Effector memory CD4-positive, alpha-beta T cell (primary cell): ENCODE measurements around the gene UBAP2L.
"Not testable (repeated sequence)": the region's sequence is repeated elsewhere in the genome, so short reads cannot be mapped to it uniquely, and the experiment has no call there.

ENCODE experiments used
- DNase-seq, 3 donors: peaks; one replicate each; pipeline ENCODE4 v3.0.0-alpha.2; 2020
- H3K27ac ChIP-seq: 2 replicates; pipeline ENCODE4 v1.7.0; 2013; ENCODE audit warnings: mild to moderate bottlenecking, low read length, moderate library complexity; ENCODE audit not compliant: insufficient read depth, poor library complexity, severe bottlenecking
- H3K27me3 ChIP-seq: replicated peaks from 2 replicates; pipeline ENCODE4 v1.7.0; 2013; ENCODE audit warnings: mild to moderate bottlenecking, low read length; ENCODE audit not compliant: insufficient read depth, control insufficient read depth, poor library complexity, severe bottlenecking
- H3K36me3 ChIP-seq: 2 replicates; pipeline ENCODE4 v1.7.0; 2013; ENCODE audit warnings: mild to moderate bottlenecking, low read length, moderate library complexity; ENCODE audit not compliant: control insufficient read depth, insufficient read depth
- H3K4me1 ChIP-seq: 2 replicates; pipeline ENCODE4 v1.7.0; 2013; ENCODE audit warnings: low read length, mild to moderate bottlenecking; ENCODE audit not compliant: control insufficient read depth, insufficient read depth, poor library complexity, severe bottlenecking
- H3K4me3 ChIP-seq: 2 replicates; pipeline ENCODE4 v1.7.0; 2013; ENCODE audit warnings: low read length, low read depth, mild to moderate bottlenecking; ENCODE audit not compliant: insufficient read depth, poor library complexity, severe bottlenecking
- H3K9me3 ChIP-seq: 2 replicates; pipeline ENCODE4 v1.7.0; 2013; ENCODE audit warnings: mild to moderate bottlenecking, low read length, moderate library complexity; ENCODE audit not compliant: control insufficient read depth

Gene UBAP2L

DNA sequence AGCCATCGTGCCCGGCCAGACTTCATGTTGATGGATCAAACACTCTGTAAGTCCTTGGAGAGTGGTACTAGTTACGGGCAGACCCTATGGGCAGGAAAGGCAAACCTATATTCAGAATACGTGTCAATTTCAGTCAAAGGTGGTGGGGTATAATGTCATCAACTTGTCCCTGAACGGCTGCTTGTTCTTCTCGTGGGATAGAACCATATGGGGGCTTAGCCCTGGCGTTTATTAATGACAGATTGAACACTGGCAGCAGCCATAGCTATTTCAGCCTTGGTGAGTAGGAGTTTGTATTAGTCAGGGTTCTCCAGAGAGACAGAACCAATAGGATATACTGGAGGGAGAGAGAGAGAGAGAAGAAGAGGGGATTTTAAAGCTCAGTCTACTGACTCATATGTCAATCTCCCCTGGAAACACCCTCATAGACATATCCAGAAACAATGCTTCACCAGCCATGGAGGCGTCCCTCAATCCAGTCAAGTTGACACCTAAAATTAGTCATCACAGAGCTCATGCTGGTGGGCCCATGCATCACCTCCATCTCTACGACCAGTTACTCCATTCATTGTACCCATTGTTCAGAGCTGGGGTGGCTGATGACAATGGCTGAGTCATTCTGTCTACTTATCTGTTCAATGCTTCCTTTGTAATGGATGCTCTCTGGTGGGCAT is 84.0 kb downstream of the UBAP2L start:
- no peak for DNase-seq
- H3K36me3 ChIP-seq: no peaks in the 10 kb centered on the region
- no peak overlapping the region for H3K27ac ChIP-seq
- H3K27me3 ChIP-seq: no peaks in the 10 kb centered on the region
- H3K4me3 ChIP-seq: no peak overlapping the region
- no peaks in the 10 kb centered on the region for H3K9me3 ChIP-seq
- no peaks in the 10 kb centered on the region for H3K4me1 ChIP-seq

DNA sequence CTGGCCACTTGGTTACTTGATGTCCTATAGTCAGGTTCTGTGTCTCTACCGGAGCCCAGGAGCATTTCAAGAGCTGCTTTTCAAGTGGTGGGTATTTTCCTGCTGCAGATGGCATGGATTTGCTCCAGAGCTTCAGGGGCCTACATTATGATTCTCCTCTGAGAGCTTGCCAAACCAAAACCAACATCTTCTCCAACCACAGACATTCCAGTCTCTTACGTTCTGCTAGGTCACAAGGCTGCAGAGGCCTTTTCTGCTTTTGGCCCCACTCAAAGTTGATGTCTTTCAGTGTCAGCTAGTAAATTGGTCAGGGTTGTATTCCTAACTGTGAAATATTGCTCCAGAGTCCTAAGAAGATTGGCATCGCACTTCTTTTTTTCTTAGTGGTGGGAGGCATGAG is 85.4 kb downstream of the UBAP2L start:
- no peaks in the 10 kb centered on the region for H3K36me3 ChIP-seq
- H3K4me1 ChIP-seq: no peaks in the 10 kb centered on the region
- H3K9me3 ChIP-seq: no peaks in the 10 kb centered on the region
- DNase-seq: no peak
- no peaks in the 10 kb centered on the region for H3K27me3 ChIP-seq
- no peak overlapping the region for H3K4me3 ChIP-seq
- H3K27ac ChIP-seq: no peak overlapping the region

DNA sequence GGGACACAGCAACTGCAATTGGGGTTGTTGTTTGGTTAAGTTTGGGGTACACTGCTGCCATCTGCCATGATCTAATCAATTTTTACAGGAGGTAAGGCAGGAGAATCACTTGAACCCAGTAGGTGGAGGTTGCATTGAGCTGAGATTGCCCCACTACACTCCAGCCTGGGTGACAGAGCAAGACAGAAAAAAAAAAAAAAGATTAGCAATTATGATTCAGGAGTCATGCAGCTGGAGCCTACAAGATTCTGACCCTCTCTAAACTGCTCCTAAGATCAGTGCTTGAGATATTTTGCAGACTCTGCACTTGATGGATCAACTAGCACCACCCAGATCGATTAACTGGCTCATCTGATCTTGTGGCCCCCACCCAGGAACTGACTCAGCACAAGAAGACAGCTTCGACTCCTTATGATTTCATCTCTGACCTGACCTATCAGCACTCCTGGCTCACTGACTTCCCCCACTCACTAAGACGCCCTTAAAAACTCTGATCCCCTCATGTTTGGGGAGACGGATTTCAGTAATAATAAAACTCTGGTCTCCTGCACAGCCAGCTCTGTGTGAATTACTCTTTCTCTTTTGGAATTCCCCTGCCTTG is 87.0 kb downstream of the UBAP2L start:
- DNase-seq, H3K4me3 ChIP-seq: not testable (repeated sequence)

DNA sequence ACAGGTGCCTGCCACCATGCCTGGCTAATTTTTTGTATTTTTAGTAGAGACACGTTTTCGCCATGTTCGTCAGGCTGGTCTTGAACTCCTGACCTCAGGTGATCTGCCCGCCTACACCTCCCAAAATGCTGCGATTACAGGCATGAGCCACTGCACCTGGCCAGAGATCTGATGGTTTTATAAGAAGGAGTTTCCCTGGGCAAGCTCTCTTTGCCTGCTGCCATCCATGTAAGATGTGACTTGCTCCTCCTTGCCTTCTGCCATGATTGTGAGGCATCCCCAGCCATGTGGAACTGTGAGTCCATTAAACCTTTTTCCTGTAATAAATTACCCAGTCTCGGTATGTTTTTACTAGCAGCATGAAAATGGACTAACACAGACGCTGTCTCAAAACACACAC is 88.4 kb downstream of the UBAP2L start:
- H3K27me3 ChIP-seq, H3K36me3 ChIP-seq, DNase-seq, H3K9me3 ChIP-seq, H3K4me1 ChIP-seq, H3K4me3 ChIP-seq, H3K27ac ChIP-seq: not testable (repeated sequence)

More for the DNA sequence above, 87.0 kb downstream of the UBAP2L start:
- not testable (repeated sequence) for H3K27me3 ChIP-seq, H3K36me3 ChIP-seq, H3K9me3 ChIP-seq, H3K27ac ChIP-seq, H3K4me1 ChIP-seq

DNA sequence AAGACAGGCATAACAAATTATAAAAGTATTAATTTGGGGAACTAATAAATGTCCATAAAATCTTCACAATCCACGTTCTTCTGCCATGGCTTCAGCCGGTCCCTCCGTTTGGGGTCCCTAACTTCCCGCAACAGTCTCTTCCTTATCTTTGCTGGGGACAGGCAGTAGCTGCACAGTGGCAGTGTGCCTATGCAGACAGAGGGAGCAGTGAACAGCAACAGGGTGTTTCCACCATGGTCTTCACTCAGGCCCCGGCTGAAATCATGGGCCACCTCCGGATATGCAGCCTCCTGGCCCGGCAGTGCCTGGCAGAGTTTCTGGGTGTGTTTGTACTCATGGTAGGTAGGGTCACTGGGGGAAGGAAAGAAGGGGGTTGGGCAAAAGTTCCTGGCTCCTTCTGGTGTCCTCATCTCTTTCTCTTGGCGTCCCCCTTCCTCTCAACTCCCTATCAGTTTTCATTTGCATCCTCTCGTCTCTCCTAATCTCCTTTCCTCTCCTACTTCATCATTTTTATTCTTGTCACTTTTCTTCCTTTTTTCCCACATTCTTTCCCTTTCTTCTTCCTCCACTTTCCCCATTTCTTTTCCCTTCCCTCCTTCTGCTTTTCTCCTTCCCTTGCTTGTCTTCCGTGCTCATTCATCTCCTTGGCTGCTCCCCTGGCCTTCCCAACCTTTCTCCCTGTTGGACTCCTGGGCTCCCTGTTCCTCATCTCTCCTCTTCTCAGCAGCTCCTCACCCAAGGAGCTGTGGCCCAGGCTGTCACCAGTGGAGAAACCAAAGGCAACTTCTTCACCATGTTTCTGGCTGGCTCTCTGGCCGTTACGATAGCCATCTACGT is 91.7 kb downstream of the UBAP2L start:
- not testable (repeated sequence) for DNase-seq, H3K9me3 ChIP-seq, H3K4me3 ChIP-seq

DNA sequence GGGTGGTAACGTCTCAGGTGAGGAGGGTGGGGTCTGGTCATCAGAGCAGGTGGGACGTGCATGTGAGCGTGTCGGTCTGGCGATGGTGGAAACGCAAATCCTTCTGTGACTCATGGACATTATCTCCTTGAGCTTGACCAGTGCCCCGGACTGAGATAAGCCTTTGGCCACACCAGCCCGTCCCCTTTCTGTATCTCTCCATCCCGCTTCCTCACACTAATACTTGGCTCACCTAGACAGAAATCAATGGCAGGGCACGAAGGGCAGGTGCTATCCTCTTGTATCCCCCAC is 92.3 kb downstream of the UBAP2L start:
- no peak overlapping the region for H3K27ac ChIP-seq
- H3K4me1 ChIP-seq: no peaks in the 10 kb centered on the region
- H3K9me3 ChIP-seq: no peaks in the 10 kb centered on the region
- H3K36me3 ChIP-seq: no peaks in the 10 kb centered on the region
- no peaks in the 10 kb centered on the region for H3K27me3 ChIP-seq
- no peak for DNase-seq
- no peak overlapping the region for H3K4me3 ChIP-seq

More for the DNA sequence above, 91.7 kb downstream of the UBAP2L start:
- not testable (repeated sequence) for H3K27me3 ChIP-seq, H3K36me3 ChIP-seq, H3K27ac ChIP-seq, H3K4me1 ChIP-seq

DNA sequence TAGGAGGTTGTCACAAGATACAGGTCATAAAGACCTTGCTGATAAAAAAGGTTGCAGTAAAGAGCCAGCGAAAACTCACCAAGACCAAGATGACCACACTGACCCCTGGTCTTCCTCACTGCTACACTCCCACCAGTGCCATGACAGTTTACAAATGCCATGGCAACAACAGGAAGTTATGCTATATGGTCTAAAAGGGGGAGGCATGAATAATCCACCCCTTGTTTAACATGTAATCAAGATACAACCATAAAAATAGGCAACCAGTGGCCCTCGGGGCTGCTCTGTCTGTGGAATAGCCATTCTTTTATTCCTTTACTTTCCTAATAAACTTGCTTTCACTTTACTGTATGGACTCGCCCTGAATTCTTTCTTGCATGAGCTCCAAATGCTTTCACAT is 93.5 kb downstream of the UBAP2L start:
- DNase-seq, H3K4me1 ChIP-seq, H3K4me3 ChIP-seq: not testable (repeated sequence)

DNA sequence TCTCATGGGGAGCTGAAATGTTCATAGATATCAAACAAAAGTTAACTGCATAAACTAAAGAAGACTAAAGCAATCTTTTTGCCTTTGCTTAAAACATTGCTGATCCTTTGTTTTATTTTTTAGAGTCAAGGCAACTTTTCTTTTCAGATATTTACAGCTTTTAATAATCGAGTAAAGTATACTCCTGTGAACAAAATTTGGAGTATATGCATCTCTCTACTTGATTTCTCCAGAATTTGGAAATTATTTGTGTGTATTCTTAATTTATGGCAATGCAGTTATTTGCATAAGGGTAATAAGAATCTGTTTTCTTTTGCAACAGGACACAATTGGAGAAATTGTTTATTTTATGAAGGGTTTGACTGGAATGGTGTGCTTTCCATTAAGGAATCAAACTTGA is 95.9 kb downstream of the UBAP2L start:
- no peaks in the 10 kb centered on the region for H3K36me3 ChIP-seq
- no peaks in the 10 kb centered on the region for H3K4me1 ChIP-seq

More for the DNA sequence above, 93.5 kb downstream of the UBAP2L start:
- H3K9me3 ChIP-seq, H3K27me3 ChIP-seq, H3K36me3 ChIP-seq, H3K27ac ChIP-seq: not testable (repeated sequence)

DNA sequence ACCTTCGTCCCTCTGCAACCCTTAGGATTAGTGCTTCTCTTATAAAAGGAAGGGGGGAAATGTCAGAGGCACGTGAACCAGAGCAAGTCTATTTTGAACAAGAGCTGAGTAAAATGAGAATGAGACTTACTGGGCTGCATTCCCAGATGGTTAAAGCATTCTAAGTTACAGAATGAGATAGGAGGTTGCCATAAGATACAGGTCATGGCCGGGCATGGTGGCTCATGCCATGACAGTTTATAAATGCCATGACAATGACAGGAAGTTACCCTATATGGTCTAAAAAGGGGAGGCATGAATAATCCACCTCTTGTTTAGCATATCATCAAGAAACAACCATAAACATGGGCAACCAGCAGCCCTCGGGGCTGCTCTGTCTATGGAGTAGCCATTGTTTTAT is 97.6 kb downstream of the UBAP2L start:
- H3K27me3 ChIP-seq: no peaks in the 10 kb centered on the region
- no peak overlapping the region for H3K4me3 ChIP-seq
- H3K4me1 ChIP-seq: no peaks in the 10 kb centered on the region
- no peaks in the 10 kb centered on the region for H3K9me3 ChIP-seq
- no peak for DNase-seq
- no peaks in the 10 kb centered on the region for H3K36me3 ChIP-seq
- no peak overlapping the region for H3K27ac ChIP-seq

More for the DNA sequence above, 95.9 kb downstream of the UBAP2L start:
- DNase-seq: no peak
- Histone ChIP-seq H3K4me3 (no peak overlapping the region), H3K27ac (no peak overlapping the region), H3K9me3 (no peaks in the 10 kb centered on the region), H3K27me3 (no peaks in the 10 kb centered on the region)
